ENCODE measurements around the gene MAEL.

The MAEL gene

DNA sequence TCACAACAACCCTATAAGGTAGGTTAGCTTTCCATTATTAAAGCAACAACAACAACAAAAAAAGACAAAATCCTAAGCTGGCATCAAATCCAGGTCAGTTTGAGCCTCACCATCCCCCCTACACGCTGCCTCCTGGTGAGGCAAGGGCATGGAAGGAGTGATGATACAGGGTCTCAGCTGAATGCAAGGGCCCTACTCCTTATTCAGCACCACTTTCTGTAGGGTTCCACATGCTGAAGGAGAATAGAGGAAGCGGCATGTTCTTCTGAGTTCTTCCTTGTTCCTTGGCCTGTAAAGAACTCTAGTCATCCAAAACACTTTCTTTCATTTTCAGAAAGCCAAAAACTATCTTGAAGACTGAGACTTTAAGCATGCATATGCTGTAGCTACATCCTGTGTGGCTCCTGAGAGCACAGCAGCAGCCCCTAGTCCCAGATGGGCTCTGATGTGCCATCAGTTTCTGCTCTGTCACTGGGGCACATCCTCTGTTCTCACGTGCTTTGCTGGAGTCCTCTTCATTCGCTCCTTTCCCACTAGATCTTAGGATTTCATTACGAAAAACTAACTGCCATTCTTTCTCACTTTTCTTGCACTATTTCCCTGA, 19.9 kb upstream of the MAEL start:
- peaks cover 18% of the 10 kb centered on the region for H3K4me1 Mint-ChIP-seq (ENCODE audit: low read depth)

DNA sequence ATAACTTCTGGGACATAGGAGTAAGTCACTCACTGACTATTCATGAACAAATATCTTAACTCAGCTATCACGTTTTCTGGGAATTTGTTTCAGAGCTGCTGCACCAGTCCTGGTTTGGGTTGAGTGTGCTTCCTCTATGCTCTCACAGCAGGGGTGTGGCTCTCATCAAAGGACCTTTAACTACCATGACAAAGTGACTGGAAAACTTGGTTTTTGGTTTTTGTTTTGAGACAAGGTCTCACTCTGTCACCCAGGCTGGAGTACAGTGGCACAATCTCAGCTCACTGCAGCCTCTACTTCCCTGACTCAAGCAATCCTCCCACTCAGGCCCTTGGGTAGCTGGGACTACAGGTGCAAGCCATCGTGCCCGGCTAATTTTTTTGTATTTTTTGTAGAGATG, 17.8 kb upstream of the MAEL start:
- intact Hi-C loops (cut with micrococcal nuclease): no loop called here
- Mint-ChIP-seq H3K36me3 (ENCODE audit: low read depth) (no peaks in the 10 kb centered on the region), H3K4me1 (ENCODE audit: low read depth) (peaks cover 33% of the 10 kb centered on the region), H3K27me3 (peaks cover 31% of the 10 kb centered on the region), H3K4me3 (no peak overlapping the region), H3K27ac (no peak overlapping the region), H3K9me3 (no peaks in the 10 kb centered on the region)

More for the DNA sequence above, 19.9 kb upstream of the MAEL start:
- Mint-ChIP-seq H3K36me3 (ENCODE audit: low read depth) (no peaks in the 10 kb centered on the region), H3K27me3 (peaks cover 17% of the 10 kb centered on the region), H3K4me3 (no peak overlapping the region), H3K27ac (no peak overlapping the region), H3K9me3 (no peaks in the 10 kb centered on the region)
- intact Hi-C loops (cut with micrococcal nuclease): no loop called here

DNA sequence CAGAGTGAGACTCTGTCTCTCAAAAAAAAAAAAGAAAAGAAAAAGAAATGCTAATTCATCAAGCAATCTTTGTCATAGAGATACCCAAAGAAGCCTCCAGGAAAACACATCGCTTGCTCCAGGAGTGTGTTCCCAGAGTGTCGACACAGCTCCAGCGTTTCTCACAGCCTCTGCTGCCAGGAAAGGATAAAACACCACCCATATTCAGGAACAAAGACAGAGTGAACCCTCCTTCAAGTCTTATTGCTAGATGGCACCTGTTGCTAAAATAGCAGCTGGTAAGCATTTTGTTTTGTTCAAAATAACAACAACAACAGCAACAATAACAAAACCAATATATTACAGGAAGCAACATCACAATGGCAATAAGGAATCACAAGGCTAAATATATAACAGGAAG, 16.9 kb upstream of the MAEL start:
- H3K4me1 Mint-ChIP-seq (ENCODE audit: low read depth): peaks cover 39% of the 10 kb centered on the region
- H3K27me3 Mint-ChIP-seq: peaks cover 36% of the 10 kb centered on the region
- H3K27ac Mint-ChIP-seq: no peak overlapping the region
- no peak overlapping the region for H3K4me3 Mint-ChIP-seq
- no peaks in the 10 kb centered on the region for H3K36me3 Mint-ChIP-seq (ENCODE audit: low read depth)
- intact Hi-C loops (cut with micrococcal nuclease): no loop called here
- no peaks in the 10 kb centered on the region for H3K9me3 Mint-ChIP-seq

DNA sequence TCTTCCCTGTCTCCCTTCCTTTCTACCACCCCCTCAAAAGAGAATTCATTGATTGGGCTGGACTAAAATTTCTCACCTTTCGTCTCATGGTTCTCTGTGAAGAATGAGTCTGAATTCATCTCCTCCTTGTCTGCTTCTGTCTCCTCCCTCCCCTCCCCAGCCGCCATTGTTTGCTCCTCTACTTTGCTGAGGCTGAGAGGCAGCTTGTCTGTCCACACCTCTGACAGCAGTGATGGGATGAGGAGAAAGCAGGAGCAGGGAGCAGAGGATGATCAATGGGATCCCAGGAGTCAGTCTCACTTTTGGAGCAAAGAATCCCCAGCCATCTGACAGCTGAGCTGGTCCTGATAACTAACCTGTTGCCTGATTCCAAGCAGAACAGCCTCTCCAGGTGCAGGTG, 16.3 kb upstream of the MAEL start:
- H3K27me3 Mint-ChIP-seq: peaks cover 38% of the 10 kb centered on the region
- H3K9me3 Mint-ChIP-seq: no peaks in the 10 kb centered on the region
- H3K36me3 Mint-ChIP-seq (ENCODE audit: low read depth): no peaks in the 10 kb centered on the region
- intact Hi-C loops (cut with micrococcal nuclease): no loop called here
- H3K4me1 Mint-ChIP-seq (ENCODE audit: low read depth): peaks cover 39% of the 10 kb centered on the region
- no peak overlapping the region for H3K27ac Mint-ChIP-seq
- no peak overlapping the region for H3K4me3 Mint-ChIP-seq

DNA sequence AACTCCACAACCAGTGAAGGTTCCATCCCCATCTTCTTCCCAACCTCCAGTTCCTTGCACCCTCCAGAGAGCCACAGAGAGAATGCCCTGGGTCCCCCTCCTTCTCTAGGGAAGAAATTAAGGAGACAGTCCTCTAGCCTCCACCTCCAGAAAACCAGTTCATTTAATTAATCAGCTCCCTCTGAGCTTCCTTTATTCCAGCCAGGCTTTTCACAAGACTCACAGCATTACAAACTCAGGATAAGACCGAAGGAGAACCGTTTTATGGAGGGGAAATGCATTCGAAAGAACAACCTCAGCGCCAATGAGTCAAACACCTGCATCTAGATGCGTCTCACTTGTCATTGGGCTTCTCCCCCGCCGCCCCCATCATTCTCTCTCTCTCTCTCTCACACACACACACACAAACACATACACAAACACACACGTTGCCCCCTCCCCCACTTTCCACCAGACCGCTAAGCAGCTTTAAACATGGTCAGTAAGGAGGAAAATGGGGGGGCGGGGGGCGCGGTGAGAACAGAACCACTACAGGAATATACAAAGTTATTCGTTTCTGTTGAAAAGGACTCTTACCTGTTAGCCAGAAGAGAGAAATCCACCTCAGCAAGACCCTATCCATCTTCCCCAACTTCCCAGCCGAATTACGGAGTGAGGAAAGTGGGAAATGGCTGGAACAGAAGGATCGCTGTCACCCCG, 14.3 kb upstream of the MAEL start:
- no peak overlapping the region for H3K27ac Mint-ChIP-seq
- H3K4me3 Mint-ChIP-seq: peak overlapping the region; percentile 60
- H3K4me1 Mint-ChIP-seq (ENCODE audit: low read depth): peaks cover 33% of the 10 kb centered on the region
- H3K9me3 Mint-ChIP-seq: no peaks in the 10 kb centered on the region
- no peaks in the 10 kb centered on the region for H3K36me3 Mint-ChIP-seq (ENCODE audit: low read depth)
- peaks cover 39% of the 10 kb centered on the region for H3K27me3 Mint-ChIP-seq
- intact Hi-C loops (cut with micrococcal nuclease): no loop called here

DNA sequence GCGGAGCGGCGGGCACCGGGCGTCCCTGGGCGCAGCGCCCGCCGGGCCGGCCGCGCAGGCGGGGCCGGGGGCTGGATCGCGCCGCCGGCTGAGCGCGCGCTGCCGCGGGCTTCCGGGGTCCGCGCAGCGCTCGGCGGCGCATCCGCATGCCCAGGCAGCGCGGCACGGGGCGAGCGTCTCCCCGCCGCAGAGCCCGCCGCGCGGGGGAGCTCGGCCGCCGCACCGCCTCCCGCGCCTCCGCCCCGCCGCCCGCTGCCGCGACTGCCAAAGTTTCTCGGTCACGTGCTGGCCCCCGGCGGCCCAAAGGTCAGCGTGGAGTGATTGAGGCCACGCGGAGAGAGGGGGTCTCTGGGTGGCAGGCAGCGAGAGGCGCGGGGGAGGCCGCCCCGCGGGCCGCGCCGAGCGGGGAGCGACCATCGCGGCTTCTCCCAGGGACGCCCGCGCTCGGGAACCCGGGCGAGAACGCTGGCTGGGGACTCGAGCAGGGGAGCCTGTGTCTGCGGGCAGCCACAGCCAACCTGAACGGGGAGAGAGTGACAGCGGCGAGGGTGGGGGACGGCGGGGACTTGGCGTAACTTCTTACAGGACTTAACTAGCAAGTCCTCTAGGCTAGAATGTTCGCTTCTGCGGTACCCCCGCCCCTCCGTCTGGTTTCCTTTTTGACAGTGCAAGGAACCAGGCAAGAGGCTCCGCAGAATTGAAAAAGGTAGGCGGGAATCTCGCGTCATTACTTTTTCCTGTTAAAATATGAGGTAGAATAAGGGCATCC, 13.5 kb upstream of the MAEL start, which contains the start of gene ILDR2:
ILDR2 (minus strand) TSS at position 180 of the 769 bp plus-strand sequence. CDS start 272 bp downstream, outside the sequence.
- intact Hi-C loops (cut with micrococcal nuclease): no loop called here
- Mint-ChIP-seq H3K27me3 (peaks cover 39% of the 10 kb centered on the region), H3K4me3 (peak within 1 kb of the TSS; percentile 76), H3K36me3 (ENCODE audit: low read depth) (no peaks in the 10 kb centered on the region), H3K9me3 (no peaks in the 10 kb centered on the region), H3K27ac (peak within 1 kb of the TSS; percentile 23), H3K4me1 (ENCODE audit: low read depth) (peaks cover 30% of the 10 kb centered on the region)

DNA sequence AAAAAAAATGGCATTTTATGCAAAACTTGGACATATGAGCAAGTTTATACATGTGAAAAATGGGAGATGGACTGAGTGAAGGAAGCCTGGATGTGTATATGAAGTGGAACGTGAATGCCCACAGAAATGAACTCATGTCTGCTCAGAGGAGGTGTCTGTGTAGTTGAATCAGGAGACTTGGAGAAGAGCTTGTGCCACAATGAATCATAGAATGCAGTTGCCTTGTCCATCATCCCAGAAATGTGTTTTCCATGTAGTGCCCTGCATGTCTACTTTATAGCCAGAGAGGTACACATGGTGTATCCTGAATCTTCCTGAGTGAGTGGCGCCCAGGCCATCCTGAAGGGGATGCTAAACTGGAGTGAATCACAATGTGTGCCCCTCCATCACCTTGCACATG, 11.1 kb upstream of the MAEL start:
- Mint-ChIP-seq H3K4me3 (no peak overlapping the region), H3K27me3 (peaks cover 31% of the 10 kb centered on the region), H3K36me3 (ENCODE audit: low read depth) (no peaks in the 10 kb centered on the region), H3K27ac (no peak overlapping the region), H3K4me1 (ENCODE audit: low read depth) (peaks cover 23% of the 10 kb centered on the region), H3K9me3 (no peaks in the 10 kb centered on the region)
- intact Hi-C loops (cut with micrococcal nuclease): no loop called here

DNA sequence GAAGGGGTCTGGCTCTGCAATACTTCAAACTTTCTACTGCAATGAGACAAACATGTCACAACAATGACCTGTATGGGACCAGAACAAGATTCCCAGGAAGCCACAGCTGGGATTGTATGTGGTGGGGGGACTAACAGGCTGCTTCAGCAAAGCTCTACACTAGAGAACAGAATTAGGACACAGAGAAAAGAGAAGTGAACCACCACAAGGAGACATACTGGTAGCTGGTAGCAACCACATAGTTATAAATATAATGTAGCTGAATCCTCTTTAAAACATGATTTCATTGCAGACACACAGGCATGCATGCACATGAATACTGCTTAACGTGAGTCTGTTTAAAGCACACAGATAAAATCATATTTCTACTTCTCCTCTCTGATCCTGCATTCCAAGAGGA, 10.3 kb upstream of the MAEL start:
- intact Hi-C loops (cut with micrococcal nuclease): no loop called here
- Mint-ChIP-seq H3K4me3 (no peak overlapping the region), H3K27ac (no peak overlapping the region), H3K27me3 (peaks cover 26% of the 10 kb centered on the region), H3K9me3 (no peaks in the 10 kb centered on the region), H3K4me1 (ENCODE audit: low read depth) (peaks cover 23% of the 10 kb centered on the region), H3K36me3 (ENCODE audit: low read depth) (no peaks in the 10 kb centered on the region)

DNA sequence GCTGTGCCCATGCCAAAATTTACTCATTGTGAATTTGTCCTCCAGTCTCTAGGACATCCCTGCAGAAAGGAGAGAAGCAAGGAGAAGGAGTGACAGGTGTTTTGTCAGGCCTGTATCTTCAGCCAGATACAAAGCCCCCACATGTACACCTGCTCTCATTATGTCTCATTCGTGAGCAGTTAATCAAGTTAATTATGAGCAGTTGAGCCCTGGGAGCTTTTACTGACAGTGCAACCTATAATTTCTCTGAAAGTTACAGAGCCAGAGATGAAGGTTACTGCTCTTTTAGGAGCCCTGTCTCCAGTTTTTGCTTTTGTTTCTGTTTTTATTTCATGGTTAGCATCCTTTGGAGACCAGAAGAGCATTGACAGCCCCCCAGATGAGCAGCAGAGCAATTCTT, 8.7 kb upstream of the MAEL start:
- Mint-ChIP-seq H3K4me3 (no peak overlapping the region), H3K27me3 (peaks cover 13% of the 10 kb centered on the region), H3K27ac (no peak overlapping the region), H3K4me1 (ENCODE audit: low read depth) (peaks cover 11% of the 10 kb centered on the region), H3K36me3 (ENCODE audit: low read depth) (no peaks in the 10 kb centered on the region), H3K9me3 (no peaks in the 10 kb centered on the region)
- intact Hi-C loops (cut with micrococcal nuclease): no loop called here

DNA sequence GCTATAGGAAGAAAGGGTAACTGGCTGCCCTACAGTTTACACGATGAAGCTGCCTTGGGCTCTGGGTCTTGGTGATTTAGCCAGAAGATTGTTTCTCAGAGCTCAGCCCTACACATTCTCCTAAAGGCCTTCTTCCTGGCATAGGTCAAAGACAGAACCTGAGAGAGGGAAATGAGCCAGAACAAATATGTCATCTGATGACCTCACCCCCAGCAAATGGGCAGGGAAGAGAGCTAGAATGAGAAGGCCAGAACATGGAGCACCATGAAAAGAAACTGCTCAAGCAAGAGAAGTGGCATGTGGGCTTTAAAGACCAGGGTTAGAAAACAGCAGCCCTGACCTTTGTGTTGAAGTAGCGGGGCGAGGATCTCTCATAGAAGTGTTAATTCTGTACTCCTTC, 8.3 kb upstream of the MAEL start:
- Mint-ChIP-seq H3K27me3 (peaks cover 12% of the 10 kb centered on the region), H3K27ac (no peak overlapping the region), H3K36me3 (ENCODE audit: low read depth) (no peaks in the 10 kb centered on the region), H3K4me1 (ENCODE audit: low read depth) (peaks cover 10% of the 10 kb centered on the region), H3K9me3 (no peaks in the 10 kb centered on the region), H3K4me3 (no peak overlapping the region)
- intact Hi-C loops (cut with micrococcal nuclease): no loop called here

DNA sequence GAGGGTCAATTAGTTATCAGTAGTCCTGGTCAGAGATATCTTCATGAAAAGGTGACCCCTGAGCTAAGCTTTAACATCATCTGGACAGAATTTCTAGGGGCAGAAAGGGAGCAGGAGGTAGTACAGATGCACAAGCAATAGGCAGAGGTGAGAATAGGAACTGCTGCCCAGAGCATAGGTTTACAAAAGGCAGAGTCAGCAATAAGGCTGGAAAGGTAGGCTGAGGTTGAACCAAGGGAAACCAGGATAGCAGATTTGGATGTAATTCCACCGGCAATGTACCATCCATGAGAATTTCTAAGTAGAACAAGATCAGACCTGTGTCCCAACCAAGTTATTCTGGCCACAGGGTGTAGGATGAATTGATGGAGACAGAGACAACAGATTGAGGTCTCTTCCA, 7.5 kb upstream of the MAEL start:
- peaks cover 6% of the 10 kb centered on the region for H3K27me3 Mint-ChIP-seq
- H3K9me3 Mint-ChIP-seq: no peaks in the 10 kb centered on the region
- intact Hi-C loops (cut with micrococcal nuclease): no loop called here
- no peak overlapping the region for H3K27ac Mint-ChIP-seq
- H3K4me3 Mint-ChIP-seq: no peak overlapping the region
- no peaks in the 10 kb centered on the region for H3K36me3 Mint-ChIP-seq (ENCODE audit: low read depth)
- H3K4me1 Mint-ChIP-seq (ENCODE audit: low read depth): peaks cover 2% of the 10 kb centered on the region

DNA sequence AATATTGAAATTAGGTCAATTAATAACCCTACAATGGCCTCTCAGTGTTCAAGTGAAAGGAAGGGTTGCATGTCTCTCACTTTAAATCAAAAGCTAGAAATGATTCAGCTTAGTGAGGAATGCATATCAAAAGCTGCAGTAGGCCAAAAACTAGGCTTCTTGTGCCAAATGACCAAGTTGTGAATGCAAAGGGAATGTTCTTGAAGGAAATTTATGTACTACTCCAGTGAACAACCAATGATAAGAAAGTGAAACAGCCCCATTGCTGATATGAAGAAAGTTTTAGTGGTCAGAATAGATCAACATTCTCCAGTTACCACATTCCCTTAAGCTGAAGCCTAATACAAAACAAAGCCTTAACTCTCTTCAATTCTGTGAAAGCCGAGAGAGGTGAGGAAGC, 10.0 kb downstream of the MAEL start:
- Mint-ChIP-seq H3K27me3 (no peaks in the 10 kb centered on the region), H3K36me3 (ENCODE audit: low read depth) (no peaks in the 10 kb centered on the region), H3K4me3 (no peak overlapping the region), H3K9me3 (peaks cover 20% of the 10 kb centered on the region), H3K27ac (no peak overlapping the region), H3K4me1 (ENCODE audit: low read depth) (no peaks in the 10 kb centered on the region)
- intact Hi-C loops (cut with micrococcal nuclease): no loop called here

DNA sequence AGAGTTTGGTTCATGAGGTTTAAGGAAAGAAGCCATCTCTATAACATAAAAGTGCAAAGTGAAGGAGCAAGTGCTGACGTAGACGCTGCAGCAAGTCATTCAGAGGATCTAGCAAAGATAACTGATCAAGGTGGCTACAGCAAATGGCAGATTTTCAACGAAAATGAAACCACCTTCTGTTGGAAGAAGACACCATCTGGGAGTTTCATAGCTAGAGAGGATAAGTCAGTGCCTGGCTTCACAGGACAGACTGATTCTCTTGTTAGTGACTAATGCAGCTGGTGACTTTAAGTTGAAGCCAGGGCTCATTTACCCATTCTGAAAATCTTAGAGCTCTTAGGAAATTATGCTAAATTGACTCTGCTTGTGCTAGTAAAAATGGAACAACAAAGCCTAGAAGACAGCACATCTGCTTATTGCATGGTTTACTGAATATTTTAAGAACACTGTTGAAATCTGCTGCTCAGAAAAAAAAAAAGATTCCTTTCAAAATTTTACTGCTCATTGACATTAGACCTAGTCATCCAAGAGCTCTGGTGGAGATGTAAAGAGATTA, 10.5 kb downstream of the MAEL start:
- Mint-ChIP-seq H3K4me3 (no peak overlapping the region), H3K9me3 (peaks cover 20% of the 10 kb centered on the region), H3K27ac (no peak overlapping the region), H3K27me3 (no peaks in the 10 kb centered on the region), H3K36me3 (ENCODE audit: low read depth) (no peaks in the 10 kb centered on the region), H3K4me1 (ENCODE audit: low read depth) (no peaks in the 10 kb centered on the region)
- intact Hi-C loops (cut with micrococcal nuclease): no loop called here

DNA sequence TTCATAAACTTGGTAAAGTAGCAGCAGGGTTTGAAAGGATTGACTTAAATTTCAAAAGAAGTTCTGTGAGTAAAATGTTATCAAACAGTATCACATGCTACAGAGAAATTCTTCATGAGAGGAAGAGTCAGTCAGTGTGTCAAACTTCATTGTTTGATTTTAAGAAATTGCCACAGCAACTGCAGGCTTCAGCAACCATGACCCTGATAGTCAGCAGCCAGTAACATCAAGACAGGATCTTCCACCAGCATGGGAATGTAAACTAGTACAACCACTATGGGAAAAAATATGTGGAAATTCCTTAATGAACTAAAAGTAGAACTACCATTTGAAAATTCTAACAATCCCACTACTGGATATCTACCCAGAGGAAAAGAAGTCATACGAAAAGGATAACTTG, 11.5 kb downstream of the MAEL start:
- H3K4me3 Mint-ChIP-seq: no peak overlapping the region
- no peaks in the 10 kb centered on the region for H3K36me3 Mint-ChIP-seq (ENCODE audit: low read depth)
- no peaks in the 10 kb centered on the region for H3K27me3 Mint-ChIP-seq
- H3K9me3 Mint-ChIP-seq: peaks cover 20% of the 10 kb centered on the region
- intact Hi-C loops (cut with micrococcal nuclease): no loop called here
- no peak overlapping the region for H3K27ac Mint-ChIP-seq
- H3K4me1 Mint-ChIP-seq (ENCODE audit: low read depth): no peaks in the 10 kb centered on the region
